NCI-H2227 treated with DMSO at 0.1 percent for 48 hours (cell line): ENCODE data around the gene HPCAL1.

Source experiments
- DNase-seq: peaks from one replicate; lab custom pipeline; 2025; lab: John Stamatoyannopoulos, UW

The HPCAL1 gene

GRCh38 chr2:10324095-10324832 is 21.6 kb downstream of the HPCAL1 start:
- DNase-seq: no peak

- no peak for DNase-seq
Measured at GRCh38 chr2:10325278-10326145, 22.8 kb downstream of the HPCAL1 start.

- DNase-seq: no peak
Measured at GRCh38 chr2:10326151-10326616, 23.5 kb downstream of the HPCAL1 start.

GRCh38 chr2:10326707-10327594 is 24.2 kb downstream of the HPCAL1 start:
- no peak for DNase-seq

- no peak for DNase-seq
Measured at GRCh38 chr2:10327896-10328669, 25.4 kb downstream of the HPCAL1 start.

- DNase-seq: no peak
Measured at GRCh38 chr2:10328670-10329579, 26.2 kb downstream of the HPCAL1 start.

- no peak for DNase-seq
Measured at GRCh38 chr2:10329580-10329879, 26.8 kb downstream of the HPCAL1 start.

- DNase-seq: no peak
Measured at GRCh38 chr2:10329880-10330699, 27.4 kb downstream of the HPCAL1 start.

GRCh38 chr2:10330700-10331026 is 28.0 kb downstream of the HPCAL1 start:
- no peak for DNase-seq

- no peak for DNase-seq
Measured at GRCh38 chr2:10331027-10331701, 28.5 kb downstream of the HPCAL1 start.

GRCh38 chr2:10331702-10332401 is 29.1 kb downstream of the HPCAL1 start:
- no peak for DNase-seq

- no peak for DNase-seq
Measured at GRCh38 chr2:10332402-10333246, 29.9 kb downstream of the HPCAL1 start.

GRCh38 chr2:10333247-10333613 is 30.5 kb downstream of the HPCAL1 start:
- no peak for DNase-seq

GRCh38 chr2:10333966-10334365 is 31.3 kb downstream of the HPCAL1 start:
- DNase-seq: no peak

- DNase-seq: no peak
Measured at GRCh38 chr2:10335046-10335840, 32.5 kb downstream of the HPCAL1 start.

- DNase-seq: no peak
Measured at GRCh38 chr2:10336283-10336682, 33.6 kb downstream of the HPCAL1 start.
